K562 (cell line): ENCODE measurements around the gene USF2. TPM values are rescaled to one million over a fixed set of nuclear protein-coding genes. Genes with fewer than 3 reads are reported as not detected.

Source experiments
- ATAC-seq: fragments of 200-7000 bp; cut with Tn5 transposase; 3 replicates; pipeline ENCODE4 v1.9.1; 2020; ENCODE audit warnings: moderate library complexity
- BruUV-seq: library from RNA; stranded (reverse); fragments of 400-500 nt; replicated peaks from 2 replicates; lab custom pipeline; 2021; lab: Mats Ljungman, UMichigan
- CTCF ChIA-PET: fragments of 300-600 bp; formaldehyde crosslinking; extraction: SDS; loops from one replicate; lab custom pipeline; 2021; ENCODE audit warnings: low intra/inter-chr PET ratio; lab: Yijun Ruan, JAX
- POLR2A ChIA-PET: fragments of 300-600, 350-650 bp; sonication (Branson Sonifier 250); formaldehyde crosslinking; extraction: SDS; loops from one replicate; lab custom pipeline; 2021; ENCODE audit warnings: antibody characterized with exemption, inconsistent platforms; lab: Yijun Ruan, JAX
- DNase-seq, 4 experiments: peaks; one replicate each; pipeline versions ENCODE4 v3.0.0 to v3.0.0-alpha.2; 2011 to 2018; ENCODE audit warnings: low spot score in 3 of 4, mixed read lengths in 3 of 4; ENCODE audit errors: extremely low read depth in 1 of 4
- FAIRE-seq: peaks from 2 replicates; lab custom pipeline; 2011; peaks lifted over from hg19 to GRCh38; lab: Jason Lieb, UNC
- H2AFZ ChIP-seq: 2 replicates; pipeline ENCODE4 v1.6.0; 2011; ENCODE audit warnings: low read depth, low read length, control low read depth, inconsistent platforms
- H3K27ac ChIP-seq: fragments of 200-600 bp; 3 replicates; pipeline ENCODE4 v1.8.0; 2011; ENCODE audit warnings: low read depth, mild to moderate bottlenecking, control low read depth, inconsistent platforms, low read length, moderate library complexity, mixed read lengths; ENCODE audit errors: extremely low read depth
- H3K27me3 ChIP-seq, 2 experiments: fragments of 300-600 bp in 1 of 2; 2 replicates in 1 of 2; 3 replicates in 1 of 2; pipeline versions ENCODE4 v1.6.0 to v1.8.0; 2011; ENCODE audit warnings: inconsistent platforms in 2 of 2, low read length in 2 of 2, mild to moderate bottlenecking in 1 of 2, mixed read lengths in 1 of 2, moderate library complexity in 1 of 2; ENCODE audit not compliant: control insufficient read depth in 2 of 2, insufficient read depth in 2 of 2
- H3K36me3 ChIP-seq: fragments of 300-600 bp; 3 replicates; pipeline ENCODE4 v1.8.0; 2011; ENCODE audit warnings: mild to moderate bottlenecking, low read length, inconsistent platforms; ENCODE audit not compliant: control insufficient read depth, insufficient read depth
- H3K4me1 ChIP-seq, 2 experiments: fragments of 200-600 bp in 1 of 2; replicated peaks in 1 of 2; 2 replicates in 1 of 2; 3 replicates in 1 of 2; pipeline versions ENCODE4 v1.5.1 to v1.8.0; 2011; ENCODE audit warnings: inconsistent platforms in 2 of 2, low read length in 2 of 2, mild to moderate bottlenecking in 1 of 2, mixed read lengths in 1 of 2, moderate library complexity in 1 of 2; ENCODE audit not compliant: control insufficient read depth in 2 of 2, insufficient read depth in 2 of 2
- H3K4me2 ChIP-seq: 2 replicates; pipeline ENCODE4 v1.6.1; 2011; ENCODE audit warnings: low read length, control low read depth, inconsistent platforms, mixed read lengths; ENCODE audit not compliant: insufficient read depth
- H3K4me3 ChIP-seq: fragments of 200-600 bp; sonication (generic), shearing (Covaris generic); 2 replicates; pipeline ENCODE4 v1.5.1; 2016; ENCODE audit warnings: control low read depth, inconsistent platforms
- H3K79me2 ChIP-seq: fragments of 200-600 bp; 3 replicates; pipeline ENCODE4 v1.8.0; 2011; ENCODE audit warnings: low read length, inconsistent platforms; ENCODE audit not compliant: control insufficient read depth, insufficient read depth
- H3K9ac ChIP-seq, 2 experiments: 2 replicates each; pipeline versions ENCODE4 v1.6.0 to v1.6.1; 2011; ENCODE audit warnings: low read depth in 2 of 2, low read length in 2 of 2, control low read depth in 1 of 2, inconsistent platforms in 1 of 2, mild to moderate bottlenecking in 1 of 2, mixed read lengths in 1 of 2; ENCODE audit not compliant: insufficient read depth in 1 of 2
- H3K9me1 ChIP-seq: one replicate; pipeline ENCODE4 v1.6.0; 2011; ENCODE audit warnings: inconsistent platforms, mild to moderate bottlenecking, low read length, moderate library complexity; ENCODE audit not compliant: control insufficient read depth, insufficient read depth
- H3K9me3 ChIP-seq: replicated peaks from 2 replicates; pipeline ENCODE4 v1.5.1; 2011; ENCODE audit warnings: low read depth, low read length, inconsistent platforms; ENCODE audit not compliant: control insufficient read depth, insufficient read depth
- H4K20me1 ChIP-seq: replicated peaks from 2 replicates; pipeline ENCODE4 v1.6.1; 2011; ENCODE audit warnings: low read length, inconsistent platforms, mixed read lengths; ENCODE audit not compliant: control insufficient read depth, insufficient read depth
- ARID3B ChIP-seq: fragments of 250-450 bp; sonication (Bioruptor Pico); IDR thresholded peaks from 2 replicates; pipeline ENCODE4 v1.4.0; 2020; ENCODE audit warnings: borderline replicate concordance
- ARID4B ChIP-seq: sonication (generic); formaldehyde crosslinking; IDR thresholded peaks from 2 replicates; pipeline ENCODE4 v1.8.0; 2022; ENCODE audit warnings: mild to moderate bottlenecking, missing genetic modification reagents
- GABPA ChIP-seq: fragments of 200-800 bp; sonication (Bioruptor generic); conservative IDR thresholded peaks from 2 replicates; pipeline ENCODE4 v1.6.1; 2016; ENCODE audit warnings: low read depth, missing genetic modification characterization, missing compliant biosample characterization
- NFIX ChIP-seq: fragments of 250-450 bp; sonication (Bioruptor Pico); IDR thresholded peaks from 2 replicates; pipeline ENCODE4 v1.4.0; 2020; ENCODE audit warnings: low read depth, mild to moderate bottlenecking, moderate library complexity
- NR2F6 ChIP-seq: fragments of 450-650 bp; formaldehyde crosslinking; IDR thresholded peaks from 2 replicates; pipeline ENCODE4 v1.4.0; 2020; ENCODE audit warnings: mild to moderate bottlenecking
- POLR3A ChIP-seq: IDR thresholded peaks from 2 replicates; pipeline ENCODE4 v1.6.1; 2011; ENCODE audit warnings: borderline replicate concordance, mild to moderate bottlenecking, moderate library complexity; ENCODE audit not compliant: insufficient read length, insufficient read depth; ENCODE audit errors: extremely low read depth
- RNF2 ChIP-seq: sonication (generic); IDR thresholded peaks from 2 replicates; pipeline ENCODE4 v1.6.1; 2016
- SAFB ChIP-seq: fragments of 200-400 bp; formaldehyde crosslinking; IDR thresholded peaks from 2 replicates; pipeline ENCODE4 v1.6.1; 2017; ENCODE audit warnings: low read depth, low read length, borderline replicate concordance
- VEZF1 ChIP-seq: fragments of 200-800 bp; sonication (Bioruptor generic); IDR thresholded peaks from 2 replicates; pipeline ENCODE4 v1.6.1; 2017; ENCODE audit warnings: missing genetic modification characterization, missing compliant biosample characterization
- ZBTB34 ChIP-seq: fragments of 250-450 bp; sonication (Bioruptor Pico); IDR thresholded peaks from 2 replicates; pipeline ENCODE4 v1.8.0; 2021; ENCODE audit warnings: mild to moderate bottlenecking, moderate library complexity
- ZNF133 ChIP-seq: fragments of 250-450 bp; sonication (Bioruptor Pico); IDR thresholded peaks from 2 replicates; pipeline ENCODE4 v1.4.0; 2020; ENCODE audit warnings: mild to moderate bottlenecking
- WGBS: fragments of 100-300 bp; shearing (Covaris generic); methylation state at CpG from one replicate; pipeline ENCODE4 v1.1.6; 2016; ENCODE audit warnings: low coverage, mixed read lengths; ENCODE audit not compliant: insufficient coverage; ENCODE audit errors: missing lambda C conversion rate; 5-methylcytosine and 5-hydroxymethylcytosine counted together
- in situ Hi-C: fragments of 300-500 bp; cut with MboI; formaldehyde crosslinking; loops from 4 replicates; pipeline ENCODE4 v1.15.0; 2018; ENCODE audit warnings: inconsistent platforms, mixed read lengths
- intact Hi-C: fragments of 100-400 bp; cut with micrococcal nuclease; formaldehyde crosslinking; loops from 2 replicates; pipeline ENCODE4 v1.14.2; 2022
- polyA plus RNA-seq, 8 experiments: library from polyadenylated mRNA; depleted of rRNA in 4 of 8; stranded (reverse) in 5 of 8; unstranded in 3 of 8; fragments of >200 nt; fragmentation: Nextera tagmentation in 2 of 8; fragmentation: Illumina TruSeq in 1 of 8; extraction: Ambion mirVana in 2 of 8; extraction: Trizol in 1 of 8; gene quantifications; 2 replicates each; pipeline versions ENCODE4 v1.2.1 to v1.2.3, GENCODE V29; 2011 to 2014; ENCODE audit warnings: inconsistent platforms in 1 of 8, missing spikeins in 1 of 8
- total RNA-seq, 7 experiments: library from RNA; depleted of rRNA in 6 of 7; stranded (reverse); fragments of >200 nt in 6 of 7; fragmentation: Illumina TruSeq in 2 of 7; extraction: Trizol in 2 of 7; gene quantifications; 2 replicates each; pipeline versions ENCODE4 v1.2.1 to v1.2.3, GENCODE V29; 2011 to 2021; ENCODE audit warnings: low replicate concordance in 1 of 7

USF2 gene
- total and polyA plus RNA-seq, 9 of the 15 experiments (the other 6 are each of a cell fraction or from before 2014, with no cell fraction given), result 0.27 to 93.7 (median 58.4) TPM

- no peak for TF ChIP-seq ARID4B (CRISPR knock-in tag)
Observed at GRCh38 chr19:35257113-35257461, 11.7 kb upstream of the USF2 start (continued).

DNA sequence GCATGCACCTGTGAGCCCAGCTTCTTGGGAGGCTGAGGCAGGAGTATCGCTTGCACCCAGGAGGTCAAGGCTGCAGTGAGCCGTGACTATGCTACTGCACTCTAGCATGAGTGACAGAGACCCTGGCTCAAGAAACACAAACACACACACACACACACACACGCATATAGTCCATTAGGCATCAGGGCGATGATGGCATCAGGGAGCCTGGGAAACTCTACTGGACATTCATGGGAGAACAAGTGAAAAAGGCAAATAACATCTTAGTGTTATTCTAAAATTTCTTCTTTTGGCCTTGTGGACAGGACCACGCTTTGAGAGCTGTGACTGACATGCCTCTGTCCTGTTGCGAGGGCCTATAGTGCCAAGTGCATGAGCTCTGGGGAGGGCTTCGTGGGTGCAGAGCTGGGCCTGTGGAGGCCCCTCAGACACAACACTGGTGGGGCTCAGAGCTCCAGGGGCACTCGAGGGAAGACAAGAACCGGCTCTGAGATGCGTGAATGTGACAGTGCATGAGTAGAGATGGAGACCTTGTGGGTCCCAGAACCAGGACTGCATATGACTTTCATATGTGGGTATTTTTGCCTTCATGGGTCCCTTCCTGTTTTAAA lies 8.0 kb upstream of the USF2 start:
- no peak overlapping the region for H2AFZ ChIP-seq
- TF ChIP-seq ZBTB34 (CRISPR knock-in tag) (no peak), ARID3B (CRISPR knock-in tag) (no peak), SAFB (no peak), VEZF1 (CRISPR knock-in tag) (no peak), ZNF133 (no peak), NR2F6 (no peak), POLR3A (no peak), RNF2 (no peak), NFIX (CRISPR knock-in tag) (no peak), GABPA (tag) (no peak)
- intact Hi-C loops (no loop called here), in situ Hi-C loops (no loop called here)
- no peaks in the 10 kb centered on the region for H4K20me1 ChIP-seq
- 82% methylated on average over 10 of the region's 10 CpGs for WGBS
- no peaks in the 10 kb centered on the region for H3K9me1 ChIP-seq
- no peaks in the 10 kb centered on the region for H3K9me3 ChIP-seq
- ATAC-seq, result no peak
- 0 out of 3 replicates have a peak, but pooled peaks cover 4% of the 10 kb centered on the region for H3K79me2 ChIP-seq
- BruUV-seq, result TSS peak; percentile 11
- peaks cover 89% of the 10 kb centered on the region for H3K36me3 ChIP-seq
- no peaks in the 10 kb centered on the region for H3K27me3 ChIP-seq
- H3K4me1 ChIP-seq, result peaks cover 0 to 22% of the 10 kb centered on the region in 2 experiments; a peak in 2 of 5 replicates
- ChIA-PET CTCF (no interaction called here), POLR2A (interaction anchor here (0.6 to 1.4 kb wide), 3 partner anchors 8 to 127 kb away, joined by 3 read pairs; no protein-coding TSS in a partner anchor)
- H3K4me2 ChIP-seq, result no peak overlapping the region
- H3K27ac ChIP-seq, result no peak overlapping the region
- H3K4me3 ChIP-seq, result no peak overlapping the region
- DNase-seq, result no peak
- H3K9ac ChIP-seq, result no peak overlapping the region
- FAIRE-seq, result no peak
